GM21576 (cell line): Measurements from ENCODE around the gene ZNRF2.
"Not testable (repeated sequence)": the region's sequence is repeated elsewhere in the genome, so short reads cannot be mapped to it uniquely, and the experiment has no call there.

Source experiments
- ATAC-seq: cut with Tn5 transposase; IDR thresholded peaks from one replicate; pipeline ENCODE4 v1.9.1; 2021; ENCODE audit warnings: mild to moderate bottlenecking, moderate library complexity; ENCODE audit not compliant: unreplicated experiment

The ZNRF2 gene

DNA sequence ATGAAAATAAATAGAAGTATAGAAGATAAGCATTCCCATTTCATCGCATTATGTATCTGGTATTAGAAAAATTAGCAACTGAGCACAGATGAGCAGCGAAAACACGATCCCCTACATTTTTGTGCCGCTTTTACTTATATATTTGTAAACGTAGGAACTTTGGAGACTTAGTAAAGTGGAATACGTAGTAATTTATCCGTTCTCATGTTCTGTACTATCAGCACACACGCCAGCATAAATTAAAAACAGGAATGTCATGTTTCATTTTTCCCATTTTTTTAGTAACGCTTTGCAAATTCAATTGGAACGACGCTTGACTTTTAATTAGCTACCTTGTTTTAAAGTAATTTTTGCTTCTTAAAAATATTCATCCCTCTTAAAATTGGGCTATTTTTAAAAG, 2.4 kb downstream of the ZNRF2 start:
- no peak for ATAC-seq

- not testable (repeated sequence) for ATAC-seq
Observed at GRCh38 chr7:30287625-30288024, 3.2 kb downstream of the ZNRF2 start.

- ATAC-seq, result not testable (repeated sequence)
Observed at GRCh38 chr7:30289634-30290033, 5.2 kb downstream of the ZNRF2 start.

- not testable (repeated sequence) for ATAC-seq
Observed at GRCh38 chr7:30290317-30290716, 5.9 kb downstream of the ZNRF2 start.

DNA sequence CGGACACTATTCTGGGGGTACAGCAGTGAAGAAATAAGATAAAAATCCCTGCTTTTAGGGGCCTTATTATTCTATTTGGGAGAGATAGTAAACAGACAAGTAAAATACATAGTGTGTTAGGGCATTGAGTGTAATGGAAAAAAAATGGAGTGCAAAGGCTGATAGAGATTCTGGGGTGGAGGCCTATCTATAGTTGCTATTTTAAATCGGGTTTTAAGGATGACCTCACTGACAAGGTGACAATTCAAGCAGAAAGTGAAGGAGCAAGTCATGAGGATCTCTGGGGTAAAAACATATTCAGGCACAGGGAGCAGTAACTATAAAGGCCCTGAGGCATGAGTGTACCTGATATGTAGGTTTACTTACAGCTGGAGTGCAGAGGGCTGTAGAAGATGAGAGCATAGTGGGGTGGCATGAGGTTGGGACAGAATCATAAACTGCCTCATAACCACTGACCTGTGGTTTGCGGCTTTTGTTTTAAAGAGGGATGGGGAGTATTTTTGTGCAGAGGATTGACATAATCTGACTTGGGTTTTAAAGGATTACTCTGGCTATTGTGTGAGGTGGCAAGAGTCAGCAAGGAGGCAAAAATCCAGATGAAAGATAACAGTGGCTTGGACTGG, 8.1 kb downstream of the ZNRF2 start:
- ATAC-seq, result not testable (repeated sequence)

- ATAC-seq, result not testable (repeated sequence)
Observed at GRCh38 chr7:30296304-30296703, 11.9 kb downstream of the ZNRF2 start.

GRCh38 chr7:30297499-30297898, 13.1 kb downstream of the ZNRF2 start:
- ATAC-seq, result not testable (repeated sequence)

GRCh38 chr7:30298409-30298808, 14.0 kb downstream of the ZNRF2 start:
- ATAC-seq, result not testable (repeated sequence)

DNA sequence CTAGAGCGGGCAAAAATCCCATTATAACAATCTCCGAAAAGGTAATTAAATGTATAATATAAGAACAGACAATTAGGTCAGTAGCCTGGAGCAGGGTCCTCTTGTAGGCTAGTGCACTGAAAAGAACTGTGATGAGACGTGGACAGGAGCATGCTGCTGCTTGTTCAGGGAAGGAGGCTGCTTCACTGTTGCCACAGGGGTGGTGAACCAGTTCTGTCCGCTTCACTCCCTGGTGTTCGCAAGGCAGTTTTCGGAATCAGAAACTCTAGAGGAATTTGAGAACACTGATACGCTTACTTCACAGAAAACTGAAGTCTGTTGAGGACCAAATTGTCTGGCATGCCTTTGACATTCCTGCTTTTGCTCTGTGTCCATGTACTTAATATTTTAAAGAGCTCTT, 17.4 kb downstream of the ZNRF2 start:
- no peak for ATAC-seq

DNA sequence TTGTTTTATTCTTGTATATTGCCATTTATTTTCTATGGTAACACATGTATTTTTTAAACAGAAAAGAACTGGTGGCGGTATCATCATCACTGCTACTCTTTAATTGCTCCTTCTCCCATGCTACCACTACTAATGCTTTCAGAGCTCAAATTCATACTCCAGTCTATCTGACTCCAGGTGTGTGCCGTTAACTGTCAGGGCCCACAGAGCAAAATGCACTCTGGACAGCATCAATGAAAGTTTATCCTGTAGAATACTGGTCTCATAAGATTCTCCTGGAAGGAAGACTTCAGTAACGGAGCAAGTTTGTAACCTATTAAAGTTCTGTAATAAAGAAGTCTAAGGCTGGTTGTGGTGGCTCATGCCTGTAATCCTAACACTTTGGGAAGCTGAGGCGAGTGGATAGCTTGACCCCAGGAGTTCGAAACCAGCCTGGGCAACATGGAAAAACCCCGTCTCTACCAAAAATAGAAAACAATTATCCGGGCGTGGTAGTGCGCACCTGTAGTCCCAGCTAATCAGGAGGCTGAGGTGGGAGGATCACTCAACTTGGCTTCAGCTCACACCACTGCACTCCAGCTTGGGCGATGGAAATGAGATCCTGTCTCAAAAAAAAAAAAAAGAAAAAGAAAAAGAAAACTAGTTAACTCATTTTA, 18.4 kb downstream of the ZNRF2 start:
- ATAC-seq, result peak; percentile 19

- ATAC-seq, result peak; percentile 58
Observed at GRCh38 chr7:30303312-30304039, 19.1 kb downstream of the ZNRF2 start.

DNA sequence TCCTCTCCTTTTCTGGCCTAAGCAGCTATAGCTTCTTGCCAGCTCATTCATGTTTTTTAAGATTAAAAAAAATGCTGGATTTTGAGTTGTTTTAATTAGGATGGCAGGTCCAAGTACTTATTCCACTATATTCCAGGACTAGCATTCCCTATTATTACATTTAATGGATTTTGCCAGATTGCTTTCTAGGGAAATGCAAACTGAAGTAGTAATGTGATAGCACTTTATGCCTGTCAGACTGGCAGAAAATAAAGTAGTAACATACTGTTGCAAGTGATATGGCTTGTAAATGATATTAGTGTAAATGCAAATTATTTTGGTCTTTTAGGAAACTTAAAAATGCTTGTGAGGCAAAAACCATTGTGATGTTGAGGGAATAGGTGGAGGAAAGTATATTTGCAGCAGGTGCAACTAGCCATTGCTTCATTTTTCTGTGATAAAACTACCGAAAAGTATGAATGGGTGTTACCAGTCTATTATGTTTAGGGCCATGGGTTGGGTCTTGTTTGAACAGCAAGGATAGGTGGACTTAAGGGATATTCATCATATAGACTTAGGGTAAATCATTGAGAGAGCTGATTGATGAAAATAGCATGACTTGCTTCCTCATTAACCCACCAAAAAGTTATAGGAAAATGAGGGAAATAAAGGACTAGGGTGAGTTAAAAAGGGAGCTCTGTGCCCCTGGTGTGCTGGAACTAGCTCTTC, 19.9 kb downstream of the ZNRF2 start:
- ATAC-seq, result no peak

DNA sequence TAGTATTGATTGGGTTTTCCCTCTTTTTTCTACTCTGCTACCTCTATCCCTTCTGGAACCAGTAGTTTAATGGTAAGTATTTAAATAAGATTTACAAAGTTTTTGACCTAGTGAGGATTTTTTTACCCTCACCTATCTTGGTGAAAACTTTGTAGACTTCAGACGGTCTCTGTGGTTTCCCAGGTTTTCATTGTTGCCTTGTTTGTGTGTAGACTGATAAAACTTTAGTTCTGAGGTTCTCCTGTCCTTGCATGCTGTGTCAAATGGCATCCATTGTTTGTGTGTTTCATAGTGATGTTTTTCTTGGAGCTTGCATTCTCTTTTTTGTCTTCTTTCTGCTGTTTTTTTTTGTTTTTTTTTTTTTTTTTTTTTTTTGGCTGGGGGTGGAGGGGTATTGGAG, 22.6 kb downstream of the ZNRF2 start:
- ATAC-seq, result no peak

GRCh38 chr7:30308389-30308788, 24.0 kb downstream of the ZNRF2 start:
- ATAC-seq, result no peak

DNA sequence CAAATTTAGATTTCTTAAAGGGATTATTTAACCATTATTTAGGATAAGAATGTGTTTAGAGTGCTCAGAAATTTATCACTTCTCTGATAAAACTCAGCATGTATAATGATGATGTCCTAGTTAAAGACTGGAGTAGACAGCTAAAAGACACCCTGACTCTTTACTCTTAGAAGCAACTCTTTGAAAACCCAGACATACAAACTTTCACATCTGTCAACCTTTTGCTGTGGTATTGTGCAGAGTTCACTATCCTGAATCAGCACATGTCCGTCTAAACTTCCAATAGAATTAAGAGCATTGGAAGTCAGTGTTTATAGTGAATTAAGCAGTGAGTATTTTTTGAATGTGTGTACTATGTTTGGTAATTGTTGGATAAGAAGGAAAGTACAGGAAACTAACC, 24.9 kb downstream of the ZNRF2 start:
- ATAC-seq, result no peak

GRCh38 chr7:30309842-30310435, 25.5 kb downstream of the ZNRF2 start:
- no peak for ATAC-seq

DNA sequence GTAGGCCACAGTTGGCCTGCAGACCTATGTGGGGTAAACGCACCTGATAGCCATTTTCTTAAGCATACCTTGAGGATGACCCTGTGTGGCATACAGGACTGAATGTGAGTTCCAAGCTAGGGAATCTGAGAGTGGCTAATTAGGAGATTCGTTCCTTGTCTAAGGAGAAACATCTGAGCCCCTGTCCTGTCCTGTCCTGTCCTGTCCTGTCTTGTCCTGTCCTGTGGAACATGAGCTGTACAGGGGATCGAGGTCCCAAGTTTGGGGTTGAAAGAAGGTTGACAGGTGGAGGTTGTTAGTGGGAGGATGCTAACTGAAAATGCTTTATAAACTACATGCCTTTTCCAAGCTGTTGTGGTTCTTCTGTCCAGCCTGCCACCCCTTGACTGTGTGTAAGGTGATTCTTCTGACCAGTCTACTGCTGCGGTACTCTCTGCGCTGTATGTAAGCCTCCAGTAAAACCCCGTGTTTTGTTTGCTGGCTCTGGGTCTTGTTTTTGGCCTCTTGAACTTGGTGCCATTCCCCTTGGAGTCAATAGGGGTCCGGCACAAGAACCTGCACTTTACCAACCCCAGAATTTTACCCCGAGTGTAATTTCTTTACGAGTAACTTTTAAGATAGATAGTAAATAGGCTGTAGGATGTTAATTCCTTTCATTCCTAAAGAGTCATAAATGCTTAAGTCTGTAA, 26.4 kb downstream of the ZNRF2 start:
- no peak for ATAC-seq

- no peak for ATAC-seq
Observed at GRCh38 chr7:30312178-30312577, 27.8 kb downstream of the ZNRF2 start.

GRCh38 chr7:30313348-30313747, 29.0 kb downstream of the ZNRF2 start:
- no peak for ATAC-seq

DNA sequence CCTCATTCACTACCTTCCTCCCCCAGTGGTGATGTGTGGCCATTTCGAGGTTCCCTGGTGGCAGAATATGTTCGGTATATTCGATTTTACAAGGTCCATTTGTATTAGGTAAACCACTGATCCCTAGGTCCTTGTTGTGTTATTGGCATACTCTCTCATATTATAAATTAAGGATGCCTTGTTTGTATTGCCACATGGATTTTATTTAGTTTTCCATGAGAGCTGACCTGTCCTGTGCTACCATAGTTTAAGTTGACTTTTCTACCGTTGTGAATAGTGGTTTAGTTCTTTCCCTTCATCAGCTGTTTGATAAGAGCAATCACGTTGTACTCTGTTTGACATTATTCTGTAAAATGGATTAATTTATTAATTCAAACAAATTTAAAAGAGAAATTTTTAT, 29.4 kb downstream of the ZNRF2 start:
- no peak for ATAC-seq
